Tibial artery (tissue), 4 donors: ENCODE results near the gene PLEKHN1.

Source experiments
- DNase-seq, 2 donors: peaks; one replicate each; pipeline ENCODE4 v3.0.0-alpha.2; 2019
- H3K27ac ChIP-seq, 2 donors: fragments of 200-600 bp; sonication (generic) in 1 of 2; 1 replicate in 1 of 2; 2 replicates in 1 of 2; pipeline ENCODE4 v1.5.1; 2018 to 2019; ENCODE audit warnings: mild to moderate bottlenecking in 1 of 2
- H3K27me3 ChIP-seq, 2 donors: fragments of 200-600 bp; sonication (generic) in 1 of 2; one replicate each; pipeline versions ENCODE4 v1.5.1 to v1.6.0; 2016 to 2019
- H3K36me3 ChIP-seq, 3 donors: fragments of 200-600 bp; sonication (generic) in 2 of 3; one replicate each; pipeline ENCODE4 v1.5.1; 2016 to 2019; ENCODE audit warnings: mild to moderate bottlenecking in 2 of 3
- H3K4me1 ChIP-seq, 4 donors: fragments of 200-600 bp; sonication (generic) in 2 of 4; 1 replicate in 3 of 4; 2 replicates in 1 of 4; pipeline ENCODE4 v1.5.1; 2016 to 2019
- H3K4me3 ChIP-seq, 2 donors: fragments of 200-600 bp; sonication (generic) in 1 of 2; 1 replicate in 1 of 2; 2 replicates in 1 of 2; pipeline ENCODE4 v1.5.1; 2018 to 2019; ENCODE audit warnings: mild to moderate bottlenecking in 2 of 2
- H3K9me3 ChIP-seq, 3 donors: fragments of 200-600 bp; sonication (generic) in 1 of 3; one replicate each; pipeline ENCODE4 v1.5.1; 2016 to 2019
- CTCF ChIP-seq, 2 experiments: fragments of 200-600 bp in 1 of 2; fragments of 450-650 bp in 1 of 2; IDR thresholded peaks; one replicate each; pipeline ENCODE4 v1.5.1; 2017 to 2019; ENCODE audit warnings: antibody characterized with exemption in 2 of 2, mild to moderate bottlenecking in 1 of 2, moderate library complexity in 1 of 2
- intact Hi-C: fragments of 100-400 bp; cut with DNase I; formaldehyde crosslinking; loops from one replicate; pipeline ENCODE4 v1.15.0; 2023; ENCODE audit warnings: low total_unique reads

The PLEKHN1 gene

GRCh38 chr1:999725-1000356 lies 33.6 kb downstream of the PLEKHN1 start, which contains the start of gene HES4:
Gene HES4 (minus strand): TSS chr1:1000097. CDS start chr1:999973, 124 bp downstream.
- H3K27ac ChIP-seq: peak within 1 kb of the TSS; percentile 100
- H3K4me3 ChIP-seq: peak within 1 kb of the TSS; percentile 67 to 89
- peak in 1 of 2 experiments; percentile 19 for TF ChIP-seq CTCF (IDR thresholded peaks at IDR 0.05)
- H3K27me3 ChIP-seq: no peaks in the 10 kb centered on the region
- H3K4me1 ChIP-seq: peaks cover 0 to 53% (median 27%) of the 10 kb centered on the region in 4 donors
- peaks cover 0 to 10% (median 0%) of the 10 kb centered on the region in 3 donors for H3K36me3 ChIP-seq
- no peaks in the 10 kb centered on the region for H3K9me3 ChIP-seq
- intact Hi-C loops: no loop called here
- peak; percentile 91 to 96 for DNase-seq

- TF ChIP-seq CTCF (IDR thresholded peaks at IDR 0.05): no peak
- intact Hi-C loops: no loop called here
- Histone ChIP-seq H3K27me3 (no peaks in the 10 kb centered on the region), H3K27ac (peak overlapping the region; percentile 100), H3K4me1 (peaks cover 0 to 60% (median 33%) of the 10 kb centered on the region in 4 donors), H3K4me3 (peak overlapping the region; percentile 67 to 89), H3K36me3 (peaks cover 0 to 10% (median 0%) of the 10 kb centered on the region in 3 donors), H3K9me3 (no peaks in the 10 kb centered on the region)
- peak; percentile 59 to 93 for DNase-seq
Measured at GRCh38 chr1:1000357-1001056, 34.2 kb downstream of the PLEKHN1 start.

GRCh38 chr1:1001057-1001783 lies 34.9 kb downstream of the PLEKHN1 start:
- Histone ChIP-seq H3K36me3 (peaks cover 0 to 10% (median 0%) of the 10 kb centered on the region in 3 donors), H3K9me3 (no peaks in the 10 kb centered on the region), H3K27ac (peak overlapping the region; percentile 100), H3K4me1 (peaks cover 0 to 63% (median 37%) of the 10 kb centered on the region in 4 donors), H3K4me3 (peak overlapping the region; percentile 67 to 89), H3K27me3 (peaks cover 0 to 5% of the 10 kb centered on the region in 2 donors)
- no peak for TF ChIP-seq CTCF (IDR thresholded peaks at IDR 0.05)
- intact Hi-C loops: no loop called here
- no peak for DNase-seq

GRCh38 chr1:1003618-1004419 lies 37.5 kb downstream of the PLEKHN1 start:
- intact Hi-C loops: no loop called here
- peaks cover 0 to 10% (median 0%) of the 10 kb centered on the region in 3 donors for H3K36me3 ChIP-seq
- DNase-seq: no peak
- H3K4me3 ChIP-seq: no peak overlapping the region
- no peak for TF ChIP-seq CTCF (IDR thresholded peaks at IDR 0.05)
- no peak overlapping the region for H3K27ac ChIP-seq
- no peaks in the 10 kb centered on the region for H3K9me3 ChIP-seq
- H3K4me1 ChIP-seq: peaks cover 0 to 46% (median 23%) of the 10 kb centered on the region in 4 donors
- H3K27me3 ChIP-seq: peaks cover 0 to 5% of the 10 kb centered on the region in 2 donors

GRCh38 chr1:1004420-1004779 lies 38.1 kb downstream of the PLEKHN1 start:
- Histone ChIP-seq H3K4me3 (no peak overlapping the region), H3K36me3 (peaks cover 0 to 10% (median 0%) of the 10 kb centered on the region in 3 donors), H3K27ac (no peak overlapping the region), H3K27me3 (peaks cover 0 to 5% of the 10 kb centered on the region in 2 donors), H3K9me3 (no peaks in the 10 kb centered on the region), H3K4me1 (peaks cover 0 to 41% (median 23%) of the 10 kb centered on the region in 4 donors)
- intact Hi-C loops: no loop called here
- no peak for DNase-seq
- TF ChIP-seq CTCF (IDR thresholded peaks at IDR 0.05): no peak
